ENCODE results near the gene PGA3.
"Not testable (repeated sequence)": the region's sequence is repeated elsewhere in the genome, so short reads cannot be mapped to it uniquely, and the experiment has no call there.

Gene PGA3

GRCh38 chr11:61163021-61163420 is 40.3 kb upstream of the PGA3 start:
- no peak overlapping the region for H2BK15ac ChIP-seq (replicated peaks; ENCODE audit: low read depth)
- no peak overlapping the region for H3K56ac ChIP-seq (ENCODE audit: low read length)
- H3K4ac ChIP-seq (ENCODE audit: low read depth, low read length): no peak overlapping the region
- H3K27ac ChIP-seq (ENCODE audit: low read depth, low read length): no peak overlapping the region
- no peak overlapping the region for H2BK5ac ChIP-seq (ENCODE audit: low read length)
- no peak for DNase-seq
- H3K4me2 ChIP-seq (ENCODE audit: low read length): no peak overlapping the region
- peaks cover 9% of the 10 kb centered on the region for H3K79me2 ChIP-seq (ENCODE audit: control insufficient read depth, insufficient read depth, low read length)
- H2AK5ac ChIP-seq (ENCODE audit: low read length): no peak overlapping the region
- peaks cover 10% of the 10 kb centered on the region for H3K79me1 ChIP-seq (ENCODE audit: low read length)
- H4K8ac ChIP-seq (ENCODE audit: low read depth, low read length): no peak overlapping the region
- WGBS (ENCODE audit: extremely low coverage, insufficient coverage, low lambda C conversion rate): no CpG with 5 or more reads among the region's 4 CpGs
- no peaks in the 10 kb centered on the region for H3K27me3 ChIP-seq (ENCODE audit: insufficient read depth, low read length, poor library complexity)
- no peak overlapping the region for H3K9ac ChIP-seq (ENCODE audit: low read length)
- H2BK120ac ChIP-seq (ENCODE audit: low read depth, low read length): no peak overlapping the region
- no peak overlapping the region for H4K5ac ChIP-seq (ENCODE audit: low read length)
- no peak overlapping the region for H3K23ac ChIP-seq (ENCODE audit: low read length)
- no peak overlapping the region for H3K4me3 ChIP-seq (ENCODE audit: low read length)
- H3K4me1 ChIP-seq (ENCODE audit: control insufficient read depth, low read depth, low read length): peaks cover 6% of the 10 kb centered on the region
- H3K18ac ChIP-seq (ENCODE audit: low read length): no peak overlapping the region
- H3K36me3 ChIP-seq (ENCODE audit: control insufficient read depth, insufficient read depth, low read length): no peaks in the 10 kb centered on the region

- no peak overlapping the region for H3K4me2 ChIP-seq (ENCODE audit: low read length)
- H3K27ac ChIP-seq (ENCODE audit: low read depth, low read length): no peak overlapping the region
- H3K4ac ChIP-seq (ENCODE audit: low read depth, low read length): no peak overlapping the region
- no peak overlapping the region for H3K9ac ChIP-seq (ENCODE audit: low read length)
- no peak overlapping the region for H3K18ac ChIP-seq (ENCODE audit: low read length)
- H3K56ac ChIP-seq (ENCODE audit: low read length): peak overlapping the region; percentile 47
- no peak overlapping the region for H3K23ac ChIP-seq (ENCODE audit: low read length)
- no CpG with 5 or more reads among the region's 13 CpGs for WGBS (ENCODE audit: extremely low coverage, insufficient coverage, low lambda C conversion rate)
- H2BK120ac ChIP-seq (ENCODE audit: low read depth, low read length): no peak overlapping the region
- H2AK5ac ChIP-seq (ENCODE audit: low read length): no peak overlapping the region
- DNase-seq: no peak
- no peak overlapping the region for H2BK15ac ChIP-seq (replicated peaks; ENCODE audit: low read depth)
- no peak overlapping the region for H4K5ac ChIP-seq (ENCODE audit: low read length)
- H4K8ac ChIP-seq (ENCODE audit: low read depth, low read length): no peak overlapping the region
- H3K36me3 ChIP-seq (ENCODE audit: control insufficient read depth, insufficient read depth, low read length): no peaks in the 10 kb centered on the region
- H3K4me1 ChIP-seq (ENCODE audit: control insufficient read depth, low read depth, low read length): peaks cover 2% of the 10 kb centered on the region
- H2BK5ac ChIP-seq (ENCODE audit: low read length): no peak overlapping the region
- H3K27me3 ChIP-seq (ENCODE audit: insufficient read depth, low read length, poor library complexity): no peaks in the 10 kb centered on the region
- H3K4me3 ChIP-seq (ENCODE audit: low read length): no peak overlapping the region
- H3K79me1 ChIP-seq (ENCODE audit: low read length): peaks cover 8% of the 10 kb centered on the region
- H3K79me2 ChIP-seq (ENCODE audit: control insufficient read depth, insufficient read depth, low read length): peaks cover 6% of the 10 kb centered on the region
Observed at GRCh38 chr11:61163714-61164605, 39.4 kb upstream of the PGA3 start.

- Histone ChIP-seq H3K4me1 (ENCODE audit: control insufficient read depth, low read depth, low read length) (peaks cover 2% of the 10 kb centered on the region), H2BK5ac (ENCODE audit: low read length) (no peak overlapping the region), H3K36me3 (ENCODE audit: control insufficient read depth, insufficient read depth, low read length) (no peaks in the 10 kb centered on the region), H2BK15ac (replicated peaks; ENCODE audit: low read depth) (no peak overlapping the region), H3K79me1 (ENCODE audit: low read length) (peaks cover 7% of the 10 kb centered on the region), H2AK5ac (ENCODE audit: low read length) (no peak overlapping the region), H3K18ac (ENCODE audit: low read length) (no peak overlapping the region), H3K4ac (ENCODE audit: low read depth, low read length) (no peak overlapping the region), H2BK120ac (ENCODE audit: low read depth, low read length) (no peak overlapping the region), H3K27me3 (ENCODE audit: insufficient read depth, low read length, poor library complexity) (no peaks in the 10 kb centered on the region), H4K5ac (ENCODE audit: low read length) (no peak overlapping the region), H3K56ac (ENCODE audit: low read length) (peak overlapping the region; percentile 47), H3K79me2 (ENCODE audit: control insufficient read depth, insufficient read depth, low read length) (peaks cover 5% of the 10 kb centered on the region), H4K8ac (ENCODE audit: low read depth, low read length) (no peak overlapping the region), H3K9ac (ENCODE audit: low read length) (no peak overlapping the region), H3K4me3 (ENCODE audit: low read length) (no peak overlapping the region), H3K4me2 (ENCODE audit: low read length) (no peak overlapping the region), H3K27ac (ENCODE audit: low read depth, low read length) (no peak overlapping the region), H3K23ac (ENCODE audit: low read length) (no peak overlapping the region)
- DNase-seq: peak; percentile 39
- no CpG with 5 or more reads among the region's 13 CpGs for WGBS (ENCODE audit: extremely low coverage, insufficient coverage, low lambda C conversion rate)
Observed at GRCh38 chr11:61164606-61165424, 38.5 kb upstream of the PGA3 start.

- not testable (repeated sequence) for H2BK120ac ChIP-seq (ENCODE audit: low read depth, low read length); H2AK5ac ChIP-seq (ENCODE audit: low read length); DNase-seq; H3K4me3 ChIP-seq (ENCODE audit: low read length); H3K27ac ChIP-seq (ENCODE audit: low read depth, low read length); H4K5ac ChIP-seq (ENCODE audit: low read length); H3K36me3 ChIP-seq (ENCODE audit: control insufficient read depth, insufficient read depth, low read length); H4K8ac ChIP-seq (ENCODE audit: low read depth, low read length); H3K23ac ChIP-seq (ENCODE audit: low read length); H2BK5ac ChIP-seq (ENCODE audit: low read length); H3K79me2 ChIP-seq (ENCODE audit: control insufficient read depth, insufficient read depth, low read length); H3K9ac ChIP-seq (ENCODE audit: low read length); H3K18ac ChIP-seq (ENCODE audit: low read length); H3K4me1 ChIP-seq (ENCODE audit: control insufficient read depth, low read depth, low read length); H3K4ac ChIP-seq (ENCODE audit: low read depth, low read length); H3K4me2 ChIP-seq (ENCODE audit: low read length); H3K56ac ChIP-seq (ENCODE audit: low read length); H2BK15ac ChIP-seq (replicated peaks; ENCODE audit: low read depth); H3K79me1 ChIP-seq (ENCODE audit: low read length); H3K27me3 ChIP-seq (ENCODE audit: insufficient read depth, low read length, poor library complexity)
- no CpG with 5 or more reads among the region's 7 CpGs for WGBS (ENCODE audit: extremely low coverage, insufficient coverage, low lambda C conversion rate)
Observed at GRCh38 chr11:61165785-61166184, 37.5 kb upstream of the PGA3 start.

GRCh38 chr11:61166331-61166730 is 37.0 kb upstream of the PGA3 start:
- H3K4ac ChIP-seq (ENCODE audit: low read depth, low read length); H2BK120ac ChIP-seq (ENCODE audit: low read depth, low read length); H4K5ac ChIP-seq (ENCODE audit: low read length); H3K79me2 ChIP-seq (ENCODE audit: control insufficient read depth, insufficient read depth, low read length); H2BK15ac ChIP-seq (replicated peaks; ENCODE audit: low read depth); H3K4me2 ChIP-seq (ENCODE audit: low read length); H3K79me1 ChIP-seq (ENCODE audit: low read length); H3K4me1 ChIP-seq (ENCODE audit: control insufficient read depth, low read depth, low read length); H3K56ac ChIP-seq (ENCODE audit: low read length); H2BK5ac ChIP-seq (ENCODE audit: low read length); H3K4me3 ChIP-seq (ENCODE audit: low read length); H3K27ac ChIP-seq (ENCODE audit: low read depth, low read length); H4K8ac ChIP-seq (ENCODE audit: low read depth, low read length); DNase-seq; H3K9ac ChIP-seq (ENCODE audit: low read length); H3K23ac ChIP-seq (ENCODE audit: low read length); H3K36me3 ChIP-seq (ENCODE audit: control insufficient read depth, insufficient read depth, low read length); H3K27me3 ChIP-seq (ENCODE audit: insufficient read depth, low read length, poor library complexity); H3K18ac ChIP-seq (ENCODE audit: low read length); H2AK5ac ChIP-seq (ENCODE audit: low read length): not testable (repeated sequence)
- WGBS (ENCODE audit: extremely low coverage, insufficient coverage, low lambda C conversion rate): no CpG with 5 or more reads among the region's 31 CpGs
